ENCODE measurements around the gene ANK3.

DNA sequence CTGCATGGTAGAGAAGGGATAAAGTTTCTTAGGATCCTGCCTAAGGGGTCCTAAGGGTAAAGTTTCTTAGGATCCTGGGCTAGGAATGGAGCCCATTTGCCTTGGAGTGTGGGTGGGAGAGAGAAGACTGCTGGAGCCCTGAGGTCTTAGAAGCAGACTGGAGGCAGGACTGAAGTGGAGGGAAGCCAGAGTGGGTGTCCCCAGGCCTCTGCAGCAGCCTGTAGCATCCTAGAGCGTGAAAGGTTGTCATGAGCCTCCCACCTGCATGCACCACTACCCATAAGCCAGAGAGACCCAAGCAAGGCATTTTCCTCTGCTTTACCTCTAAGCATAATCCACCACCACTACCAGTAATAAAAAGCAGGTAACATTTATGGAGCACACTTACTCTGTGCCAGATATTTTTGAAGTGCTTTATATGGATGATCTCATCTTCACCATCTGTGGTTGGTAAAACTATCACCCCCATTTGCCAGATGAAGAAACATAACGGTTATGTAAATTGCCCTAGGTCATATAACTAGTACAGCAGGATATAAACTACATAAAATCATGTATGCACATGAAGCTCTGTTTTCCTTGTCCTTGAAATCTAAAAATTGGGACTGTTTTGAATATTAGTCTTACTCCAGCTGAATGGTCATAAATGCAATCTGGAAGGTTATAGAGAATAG lies 379.8 kb downstream of the ANK3 start:
- TF ChIP-seq, protein P1, sequence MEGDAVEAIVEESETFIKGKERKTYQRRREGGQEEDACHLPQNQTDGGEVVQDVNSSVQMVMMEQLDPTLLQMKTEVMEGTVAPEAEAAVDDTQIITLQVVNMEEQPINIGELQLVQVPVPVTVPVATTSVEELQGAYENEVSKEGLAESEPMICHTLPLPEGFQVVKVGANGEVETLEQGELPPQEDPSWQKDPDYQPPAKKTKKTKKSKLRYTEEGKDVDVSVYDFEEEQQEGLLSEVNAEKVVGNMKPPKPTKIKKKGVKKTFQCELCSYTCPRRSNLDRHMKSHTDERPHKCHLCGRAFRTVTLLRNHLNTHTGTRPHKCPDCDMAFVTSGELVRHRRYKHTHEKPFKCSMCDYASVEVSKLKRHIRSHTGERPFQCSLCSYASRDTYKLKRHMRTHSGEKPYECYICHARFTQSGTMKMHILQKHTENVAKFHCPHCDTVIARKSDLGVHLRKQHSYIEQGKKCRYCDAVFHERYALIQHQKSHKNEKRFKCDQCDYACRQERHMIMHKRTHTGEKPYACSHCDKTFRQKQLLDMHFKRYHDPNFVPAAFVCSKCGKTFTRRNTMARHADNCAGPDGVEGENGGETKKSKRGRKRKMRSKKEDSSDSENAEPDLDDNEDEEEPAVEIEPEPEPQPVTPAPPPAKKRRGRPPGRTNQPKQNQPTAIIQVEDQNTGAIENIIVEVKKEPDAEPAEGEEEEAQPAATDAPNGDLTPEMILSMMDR (conservative IDR thresholded peaks at IDR 0.05; ENCODE audit: low read depth in 2 of 2): no peak
- TF ChIP-seq EZH2 (IDR thresholded peaks at IDR 0.05; ENCODE audit: low read depth, unreplicated experiment) (no peak), JUNB (IDR thresholded peaks at IDR 0.05; ENCODE audit: unreplicated experiment) (no peak), NANOG (IDR thresholded peaks at IDR 0.05; ENCODE audit: borderline replicate concordance) (no peak), ZNF331 (CRISPR knock-in tag; IDR thresholded peaks at IDR 0.05; ENCODE audit: low read depth) (no peak), POLR2AphosphoS5 (IDR thresholded peaks at IDR 0.05; ENCODE audit: low read depth) (no peak), STAT1 (IDR thresholded peaks at IDR 0.05; ENCODE audit: unreplicated experiment) (no peak)

Data from GM23338 (cell line).